Naive thymus-derived CD8-positive, alpha-beta T cell (primary cell): ENCODE data around the gene MAPK14. TPM values are rescaled to one million over a fixed set of nuclear protein-coding genes. Genes with fewer than 3 reads are reported as not detected.

ENCODE experiments used
- ATAC-seq, 2 donors: fragments of 150-1000 bp; cut with Tn5 transposase in 1 of 2; sonication (Bioruptor Pico), chemical (Tn5 transposase) in 1 of 2; 1 replicate in 1 of 2; 2 replicates in 1 of 2; pipeline ENCODE4 v1.10.0; 2021; ENCODE audit warnings: mild to moderate bottlenecking in 2 of 2, moderate library complexity in 2 of 2
- POLR2A ChIA-PET: fragments of 350-600 bp; sonication (Branson Sonifier 250); formaldehyde crosslinking; loops from one replicate; lab custom pipeline; 2021; ENCODE audit warnings: antibody characterized with exemption; lab: Charles Lee
- DNase-seq, 10 donors: peaks; one replicate each; pipeline versions ENCODE4 v3.0.0 to v3.0.0-alpha.2; 2020 to 2022
- H3K27ac Mint-ChIP-seq, 10 donors: one replicate each; pipeline ENCODE4 v1.8.0; 2020 to 2022; ENCODE audit warnings: mild to moderate bottlenecking in 10 of 10, mixed read lengths in 10 of 10, moderate library complexity in 4 of 10, inconsistent platforms in 1 of 10
- H3K27me3 Mint-ChIP-seq, 5 donors: one replicate each; pipeline ENCODE4 v1.8.0; 2021 to 2022; ENCODE audit warnings: mixed read lengths in 5 of 5
- H3K36me3 Mint-ChIP-seq, 3 donors: one replicate each; pipeline ENCODE4 v1.8.0; 2020 to 2022; ENCODE audit warnings: mixed read lengths in 3 of 3, mild to moderate bottlenecking in 2 of 3, inconsistent platforms in 1 of 3
- H3K4me1 Mint-ChIP-seq, 4 donors: one replicate each; pipeline ENCODE4 v1.8.0; 2021 to 2022; ENCODE audit warnings: mixed read lengths in 4 of 4
- H3K4me3 Mint-ChIP-seq, 10 donors: one replicate each; pipeline ENCODE4 v1.8.0; 2020 to 2022; ENCODE audit warnings: mild to moderate bottlenecking in 10 of 10, mixed read lengths in 10 of 10, moderate library complexity in 6 of 10, inconsistent platforms in 1 of 10
- H3K9me3 Mint-ChIP-seq, 9 donors: one replicate each; pipeline ENCODE4 v1.8.0; 2020 to 2022; ENCODE audit warnings: mixed read lengths in 9 of 9, mild to moderate bottlenecking in 3 of 9, inconsistent platforms in 1 of 9, moderate library complexity in 1 of 9
- polyA plus RNA-seq, 3 donors: library from polyadenylated mRNA; unstranded; fragments of 300-500 nt; fragmentation: Illumina TruSeq; gene quantifications; one replicate each; pipeline ENCODE4 v1.2.3, GENCODE V29; 2021
- total RNA-seq, 8 experiments: library from RNA in 2 of 8; stranded (reverse) in 2 of 8; gene quantifications; one replicate each; pipeline ENCODE4 v1.2.3 and lab custom pipeline; 2021 to 2026

The MAPK14 gene
- total and polyA plus RNA-seq, 5 experiments from 2014 or later = 38.1 to 56.5 (median 51.5) TPM

DNA sequence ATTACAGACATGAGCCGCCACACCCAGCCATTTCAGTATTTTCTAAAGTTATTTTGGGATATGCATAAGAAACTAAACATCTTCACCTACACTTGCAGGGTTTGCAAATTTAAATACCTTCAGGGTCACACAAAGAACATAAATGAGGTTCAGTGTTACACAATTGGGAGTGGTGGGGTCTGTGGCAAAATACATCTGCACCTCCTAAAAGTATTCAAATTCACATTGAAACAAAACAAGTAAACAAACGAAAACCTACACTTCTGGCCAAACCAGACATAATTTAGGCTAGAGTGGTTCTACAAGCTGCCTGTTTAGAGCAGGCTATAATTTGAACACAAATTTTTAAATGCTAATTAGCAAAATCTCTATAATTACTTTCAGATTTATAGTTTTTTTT lies 34.6 kb downstream of the MAPK14 start:
- Mint-ChIP-seq H3K4me1 (peaks cover 23 to 70% (median 44%) of the 10 kb centered on the region in 4 donors), H3K36me3 (peaks cover 0 to 59% (median 16%) of the 10 kb centered on the region in 3 donors)
- ATAC-seq = no peak

DNA sequence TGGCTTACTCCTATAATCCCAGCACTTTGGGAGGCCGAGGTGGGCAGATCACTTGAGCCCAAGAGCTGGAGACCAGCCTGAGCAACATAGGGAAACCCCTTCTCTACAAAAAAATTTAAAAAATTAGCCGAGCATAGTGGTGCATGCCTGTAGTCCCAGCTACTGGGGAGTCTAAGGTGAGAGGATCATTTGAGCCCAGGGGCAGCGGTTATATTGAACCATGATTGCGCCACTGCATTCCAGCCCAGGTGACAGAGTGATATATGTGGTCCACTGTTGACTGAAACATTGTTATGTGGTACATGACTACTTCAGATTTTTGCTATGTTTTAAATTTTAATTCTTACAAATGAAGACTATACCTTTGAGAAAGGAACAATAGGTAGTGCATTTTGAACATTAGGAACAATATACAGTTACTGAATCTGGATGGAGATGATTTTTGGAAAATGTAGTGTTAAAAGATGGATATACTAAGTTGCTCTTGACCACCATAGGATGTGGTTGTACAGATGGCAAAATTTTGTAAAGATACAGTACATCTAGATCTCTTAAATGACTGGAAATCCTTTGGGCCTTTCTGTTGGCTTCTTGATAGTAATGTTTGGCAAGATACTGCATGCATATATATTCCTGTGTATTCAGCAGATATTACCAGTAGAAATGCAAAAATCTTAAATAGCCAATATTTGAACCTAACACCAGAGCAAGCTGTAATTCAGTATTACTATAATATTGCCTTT lies 35.9 kb downstream of the MAPK14 start:
- POLR2A ChIA-PET = no interaction called here

More for the DNA sequence above, 34.6 kb downstream of the MAPK14 start:
- POLR2A ChIA-PET = no interaction called here
- Mint-ChIP-seq H3K4me3 (no peak overlapping the region), H3K27ac (no peak overlapping the region), H3K9me3 (no peaks in the 10 kb centered on the region), H3K27me3 (no peaks in the 10 kb centered on the region)
- no peak for DNase-seq

DNA sequence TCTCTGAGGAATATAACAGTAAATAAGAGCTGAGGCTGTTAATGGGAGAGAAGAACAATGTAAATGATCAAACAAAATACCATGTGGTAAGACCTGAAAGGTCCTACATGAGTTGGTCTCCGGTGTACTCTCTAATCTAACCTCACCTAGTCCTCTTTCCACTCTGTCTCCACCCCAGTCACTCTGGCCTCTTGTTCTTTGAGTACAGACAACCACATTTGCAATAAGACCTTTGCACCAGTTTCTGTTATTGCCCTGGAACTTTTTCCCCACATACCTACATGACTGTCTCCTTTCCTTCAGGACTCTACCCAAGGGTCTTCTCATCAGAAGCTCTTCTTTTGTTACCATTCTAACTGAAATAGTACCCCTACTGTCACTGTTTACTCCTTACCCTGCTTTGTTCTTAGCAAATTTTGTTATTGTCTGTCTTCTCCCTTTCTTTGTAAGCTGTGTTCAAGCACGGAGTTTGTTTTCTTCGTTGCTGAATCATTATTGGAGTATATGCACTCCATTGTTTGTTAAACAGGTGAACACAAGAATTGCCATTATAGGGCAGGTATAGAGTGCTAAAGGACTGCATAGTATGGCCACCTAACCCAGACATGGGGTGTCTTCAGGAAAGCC lies 37.3 kb downstream of the MAPK14 start:
- H3K4me3 Mint-ChIP-seq = peak overlapping the region in 1 of 10 donors; percentile 43
- peaks cover 32 to 74% (median 62%) of the 10 kb centered on the region in 4 donors for H3K4me1 Mint-ChIP-seq
- no peaks in the 10 kb centered on the region for H3K9me3 Mint-ChIP-seq
- H3K27ac Mint-ChIP-seq = peak overlapping the region; percentile 18 to 82 (median 47)
- POLR2A ChIA-PET = no interaction called here
- peaks cover 0 to 43% (median 10%) of the 10 kb centered on the region in 3 donors for H3K36me3 Mint-ChIP-seq
- no peaks in the 10 kb centered on the region for H3K27me3 Mint-ChIP-seq
- DNase-seq (no peak), ATAC-seq (no peak)

More for the DNA sequence above, 35.9 kb downstream of the MAPK14 start:
- no peak for DNase-seq
- peaks cover 30 to 76% (median 56%) of the 10 kb centered on the region in 4 donors for H3K4me1 Mint-ChIP-seq
- no peak overlapping the region for H3K4me3 Mint-ChIP-seq
- H3K27ac Mint-ChIP-seq = peak overlapping the region in 3 of 10 donors; percentile 14 to 55 (median 26)
- no peaks in the 10 kb centered on the region for H3K9me3 Mint-ChIP-seq
- H3K27me3 Mint-ChIP-seq = no peaks in the 10 kb centered on the region
- peaks cover 0 to 54% (median 16%) of the 10 kb centered on the region in 3 donors for H3K36me3 Mint-ChIP-seq
- ATAC-seq = no peak

DNA sequence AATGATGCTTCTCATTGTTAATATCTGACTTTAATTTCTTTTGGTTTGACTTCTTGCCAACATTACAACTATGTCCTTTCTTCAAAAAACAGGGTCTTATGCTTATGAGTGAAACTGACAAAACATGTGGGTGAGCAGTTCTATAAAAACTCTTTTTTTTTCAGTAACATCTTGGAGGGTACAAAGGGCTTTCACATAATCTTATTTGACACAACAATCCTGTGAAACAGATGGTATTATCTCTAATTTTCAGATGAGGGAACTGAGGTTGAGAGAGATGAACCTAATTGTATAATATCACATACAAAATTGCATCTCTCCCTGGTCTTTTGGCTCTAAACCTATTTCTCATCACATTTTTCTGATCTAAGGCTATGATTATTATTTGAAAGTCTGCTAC lies 38.3 kb downstream of the MAPK14 start:
- H3K4me3 Mint-ChIP-seq = peak overlapping the region in 1 of 10 donors; percentile 20
- ATAC-seq (no peak), DNase-seq (no peak)
- POLR2A ChIA-PET = no interaction called here
- no peaks in the 10 kb centered on the region for H3K27me3 Mint-ChIP-seq
- H3K36me3 Mint-ChIP-seq = peaks cover 0 to 34% (median 4%) of the 10 kb centered on the region in 3 donors
- H3K27ac Mint-ChIP-seq = peak overlapping the region in 4 of 10 donors; percentile 1 to 77 (median 46)
- H3K4me1 Mint-ChIP-seq = peaks cover 27 to 71% (median 61%) of the 10 kb centered on the region in 4 donors
- no peaks in the 10 kb centered on the region for H3K9me3 Mint-ChIP-seq

DNA sequence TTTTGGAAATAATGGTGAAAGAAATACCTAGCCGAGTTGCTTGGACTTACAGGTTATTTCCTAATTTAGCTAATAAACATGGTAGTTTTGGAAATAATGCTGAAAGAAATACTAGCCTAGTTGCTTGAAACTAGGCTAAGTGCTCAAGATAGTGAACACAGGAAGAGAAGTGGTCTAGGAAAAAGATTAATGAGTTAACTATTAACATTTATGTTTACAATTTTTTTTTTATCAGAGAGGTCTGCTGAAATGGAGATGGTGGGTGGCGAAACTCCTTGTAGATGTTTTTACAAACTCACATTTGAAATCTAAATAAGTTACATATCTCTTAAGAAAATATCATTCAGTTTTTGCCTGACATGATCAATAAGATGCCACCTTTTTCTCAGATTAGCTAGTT lies 39.2 kb downstream of the MAPK14 start:
- no peak for ATAC-seq
- POLR2A ChIA-PET = no interaction called here
- H3K4me1 Mint-ChIP-seq = peaks cover 28 to 70% (median 61%) of the 10 kb centered on the region in 4 donors
- peaks cover 0 to 25% (median 0%) of the 10 kb centered on the region in 3 donors for H3K36me3 Mint-ChIP-seq
- no peak for DNase-seq
- H3K4me3 Mint-ChIP-seq = no peak overlapping the region
- H3K27me3 Mint-ChIP-seq = no peaks in the 10 kb centered on the region
- peak overlapping the region in 4 of 10 donors; percentile 15 to 77 (median 45) for H3K27ac Mint-ChIP-seq
- no peaks in the 10 kb centered on the region for H3K9me3 Mint-ChIP-seq

DNA sequence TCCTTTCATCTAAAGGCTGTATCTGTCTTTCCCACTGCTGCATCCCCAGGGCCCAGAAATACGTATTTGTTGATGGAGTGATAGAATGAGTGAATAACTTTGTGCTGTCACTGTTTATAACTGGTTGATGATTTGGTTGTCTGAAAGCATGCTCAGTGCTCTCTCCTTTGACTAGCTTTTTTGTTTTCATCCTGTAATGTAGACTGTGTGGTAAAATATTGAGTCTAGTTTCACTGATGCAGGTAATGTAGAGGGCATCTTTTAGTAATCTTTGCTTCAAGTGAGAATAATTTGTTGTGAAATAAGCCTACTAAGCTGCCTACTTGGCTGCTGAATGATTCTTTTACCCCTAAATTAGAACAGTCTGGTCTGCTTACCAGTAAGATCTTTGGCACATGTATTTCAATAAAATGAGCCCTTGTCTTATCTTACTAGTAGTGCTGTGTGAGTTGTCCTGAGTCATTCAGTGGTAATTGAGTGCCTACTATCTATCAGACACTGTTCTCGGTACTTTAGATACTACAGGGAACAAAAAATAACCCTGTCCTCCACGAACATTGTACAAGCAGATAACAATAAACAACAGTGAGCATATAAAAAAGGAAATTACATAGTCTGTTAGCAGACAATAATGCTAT lies 39.9 kb downstream of the MAPK14 start:
- H3K36me3 Mint-ChIP-seq = peaks cover 0 to 21% (median 0%) of the 10 kb centered on the region in 3 donors
- POLR2A ChIA-PET = no interaction called here

DNA sequence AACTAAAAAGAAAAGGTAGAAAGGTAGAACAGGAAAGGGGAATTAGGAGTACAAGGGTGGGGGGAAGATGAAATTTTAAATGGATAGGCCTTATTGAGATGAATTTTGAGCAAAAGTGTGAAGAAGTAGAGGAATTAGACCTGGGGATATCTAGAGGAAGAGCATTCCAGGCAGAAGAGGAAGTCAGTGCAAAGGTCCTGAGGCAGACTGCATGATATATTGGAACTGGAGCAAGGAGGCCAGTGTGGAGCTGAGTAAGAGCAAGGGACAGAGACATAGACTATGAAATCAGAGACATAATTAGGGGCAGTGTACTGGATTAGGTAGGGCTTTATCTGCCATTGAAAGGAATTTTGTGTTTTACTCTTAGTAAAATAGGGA lies 40.4 kb downstream of the MAPK14 start:
- Mint-ChIP-seq H3K27ac (peak overlapping the region in 6 of 10 donors; percentile 3 to 81 (median 44)), H3K36me3 (peaks cover 0 to 18% (median 0%) of the 10 kb centered on the region in 3 donors), H3K4me3 (no peak overlapping the region), H3K27me3 (no peaks in the 10 kb centered on the region), H3K9me3 (no peaks in the 10 kb centered on the region), H3K4me1 (peaks cover 30 to 75% (median 64%) of the 10 kb centered on the region in 4 donors)
- POLR2A ChIA-PET = no interaction called here
- no peak for ATAC-seq
- DNase-seq = no peak

More for the DNA sequence above, 39.9 kb downstream of the MAPK14 start:
- Mint-ChIP-seq H3K27ac (peak overlapping the region in 7 of 10 donors; percentile 3 to 81 (median 41)), H3K4me1 (peaks cover 30 to 76% (median 67%) of the 10 kb centered on the region in 4 donors), H3K9me3 (no peaks in the 10 kb centered on the region), H3K4me3 (no peak overlapping the region), H3K27me3 (no peaks in the 10 kb centered on the region)
- ATAC-seq (no peak), DNase-seq (no peak)

DNA sequence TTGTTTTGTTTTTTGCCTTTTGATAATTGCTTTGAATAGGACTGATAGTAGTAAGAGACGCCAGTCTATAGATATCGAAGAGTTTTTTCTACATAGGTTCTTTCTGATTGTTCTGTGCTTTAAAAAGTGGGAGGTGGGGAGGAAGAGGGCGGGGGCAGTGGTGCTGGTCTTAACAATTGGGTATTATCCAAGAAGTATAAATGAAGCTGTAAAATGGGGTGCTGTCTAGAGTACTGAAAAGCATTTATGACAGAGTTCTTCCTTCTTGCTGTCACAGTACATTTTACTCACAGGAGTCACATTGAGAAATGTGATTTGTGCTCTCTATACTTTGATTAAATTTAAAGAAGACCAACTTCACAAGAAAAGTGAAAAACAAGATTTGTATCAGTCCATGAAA lies 41.0 kb downstream of the MAPK14 start:
- H3K4me1 Mint-ChIP-seq = peaks cover 30 to 71% (median 61%) of the 10 kb centered on the region in 4 donors
- POLR2A ChIA-PET = no interaction called here
- peak overlapping the region in 6 of 10 donors; percentile 5 to 49 (median 25) for H3K27ac Mint-ChIP-seq
- no peaks in the 10 kb centered on the region for H3K9me3 Mint-ChIP-seq
- no peak for ATAC-seq
- no peak overlapping the region for H3K4me3 Mint-ChIP-seq
- no peaks in the 10 kb centered on the region for H3K27me3 Mint-ChIP-seq
- peaks cover 0 to 23% (median 0%) of the 10 kb centered on the region in 3 donors for H3K36me3 Mint-ChIP-seq
- DNase-seq = no peak

DNA sequence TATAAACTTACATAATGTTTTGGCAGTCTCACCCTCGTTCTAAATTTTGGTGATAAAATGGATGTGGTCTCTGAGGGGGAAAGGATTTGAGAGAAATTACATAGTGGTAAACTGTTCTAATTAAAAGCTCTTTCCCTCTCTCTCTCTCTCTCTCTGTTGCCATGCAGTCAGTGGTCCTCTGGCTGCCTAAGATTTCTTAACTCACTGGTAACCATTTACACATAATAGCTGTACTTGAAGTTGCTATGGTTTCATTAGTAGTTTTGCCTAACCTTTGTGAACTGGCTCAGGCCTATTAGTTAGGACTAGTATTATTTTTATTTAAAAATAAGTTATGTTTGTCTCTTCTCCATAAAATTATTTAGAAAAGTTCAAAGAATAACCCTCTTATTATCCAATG lies 42.0 kb downstream of the MAPK14 start:
- DNase-seq (no peak), ATAC-seq (no peak)
- Mint-ChIP-seq H3K36me3 (peaks cover 0 to 29% (median 0%) of the 10 kb centered on the region in 3 donors), H3K4me3 (no peak overlapping the region), H3K4me1 (peaks cover 27 to 66% (median 56%) of the 10 kb centered on the region in 4 donors), H3K9me3 (no peaks in the 10 kb centered on the region), H3K27me3 (no peaks in the 10 kb centered on the region), H3K27ac (peak overlapping the region in 3 of 10 donors; percentile 9 to 41 (median 33))
- POLR2A ChIA-PET = no interaction called here

DNA sequence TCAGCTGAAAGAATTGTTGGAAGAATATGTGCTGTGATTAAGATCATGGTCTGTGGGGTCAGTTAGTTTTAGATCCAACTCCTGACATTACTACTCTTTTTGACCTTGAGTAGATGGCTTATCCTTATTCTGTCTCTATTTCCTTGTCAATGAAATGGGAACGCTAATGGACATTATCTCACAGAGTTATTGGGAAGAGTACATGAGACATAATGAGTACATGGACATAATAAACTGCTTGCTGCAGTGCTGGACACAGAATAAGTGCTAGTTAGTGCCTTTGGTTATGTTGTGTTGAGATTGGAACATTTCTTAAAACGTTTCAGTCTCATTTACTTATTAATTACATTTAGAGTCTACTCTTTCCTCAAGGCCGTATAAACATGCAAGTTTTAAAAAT lies 42.6 kb downstream of the MAPK14 start:
- Mint-ChIP-seq H3K4me3 (no peak overlapping the region), H3K4me1 (peaks cover 23 to 61% (median 50%) of the 10 kb centered on the region in 4 donors), H3K27ac (peak overlapping the region in 3 of 10 donors; percentile 9 to 41 (median 15)), H3K9me3 (no peaks in the 10 kb centered on the region), H3K27me3 (no peaks in the 10 kb centered on the region), H3K36me3 (peaks cover 0 to 26% (median 2%) of the 10 kb centered on the region in 3 donors)
- POLR2A ChIA-PET = no interaction called here
- ATAC-seq (no peak), DNase-seq (no peak)

DNA sequence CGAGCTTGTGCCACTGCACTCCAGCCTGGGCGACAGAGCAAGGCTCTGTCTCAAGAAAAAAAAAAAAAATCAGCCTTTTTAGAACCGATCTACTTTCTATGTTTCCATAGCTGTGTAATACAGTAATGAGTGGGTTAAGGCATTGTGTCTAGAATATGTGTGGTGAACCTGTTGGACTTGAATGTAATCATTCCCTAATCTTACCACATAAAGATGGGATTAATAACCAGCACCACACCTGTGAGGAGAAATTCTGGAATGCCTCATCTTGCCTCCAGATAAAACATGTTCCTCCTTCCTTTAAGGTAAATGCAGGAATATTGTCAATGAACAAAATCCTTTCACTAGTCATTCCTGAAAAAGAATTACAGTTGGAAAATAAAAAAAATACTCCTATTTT lies 43.7 kb downstream of the MAPK14 start:
- Mint-ChIP-seq H3K36me3 (peaks cover 0 to 33% (median 3%) of the 10 kb centered on the region in 3 donors), H3K27me3 (no peaks in the 10 kb centered on the region), H3K27ac (peak overlapping the region in 4 of 10 donors; percentile 12 to 84 (median 41)), H3K4me1 (peaks cover 18 to 56% (median 42%) of the 10 kb centered on the region in 4 donors), H3K9me3 (no peaks in the 10 kb centered on the region), H3K4me3 (no peak overlapping the region)
- POLR2A ChIA-PET = no interaction called here
- DNase-seq (no peak), ATAC-seq (no peak)

DNA sequence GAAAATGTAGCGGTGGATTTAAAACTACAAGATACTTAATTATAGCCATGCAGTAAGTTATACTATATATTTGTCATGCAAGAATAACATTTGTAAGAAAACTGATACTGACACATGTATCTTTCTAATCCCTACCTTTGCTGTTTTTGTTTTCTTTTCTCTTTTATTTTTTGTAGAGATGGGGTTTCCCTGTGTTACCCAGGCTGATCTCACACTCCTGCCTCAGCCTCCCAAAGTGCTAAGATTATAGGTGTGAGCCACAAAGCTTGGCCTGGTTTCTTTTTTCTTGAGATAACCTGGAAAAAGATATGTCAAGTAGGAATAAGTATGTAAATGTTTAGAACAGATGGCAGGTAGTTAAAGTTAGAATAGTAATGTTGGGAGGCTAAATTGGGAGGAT lies 44.1 kb downstream of the MAPK14 start:
- ATAC-seq (no peak), DNase-seq (no peak)
- POLR2A ChIA-PET = no interaction called here
- H3K4me1 Mint-ChIP-seq = peaks cover 14 to 52% (median 38%) of the 10 kb centered on the region in 4 donors
- H3K9me3 Mint-ChIP-seq = no peaks in the 10 kb centered on the region
- H3K27me3 Mint-ChIP-seq = no peaks in the 10 kb centered on the region
- H3K4me3 Mint-ChIP-seq = no peak overlapping the region
- peak overlapping the region in 8 of 10 donors; percentile 20 to 84 (median 54) for H3K27ac Mint-ChIP-seq
- H3K36me3 Mint-ChIP-seq = peaks cover 0 to 35% (median 3%) of the 10 kb centered on the region in 3 donors
